ENCODE data around the gene PTPN21. TPM values are rescaled to one million over a fixed set of nuclear protein-coding genes. Genes with fewer than 3 reads are reported as not detected.

The PTPN21 gene
- total and polyA plus RNA-seq, 2 of the 13 experiments (the other 11 are each of a cell fraction or from before 2014, with no cell fraction given): 2.0 to 3.7 TPM

DNA sequence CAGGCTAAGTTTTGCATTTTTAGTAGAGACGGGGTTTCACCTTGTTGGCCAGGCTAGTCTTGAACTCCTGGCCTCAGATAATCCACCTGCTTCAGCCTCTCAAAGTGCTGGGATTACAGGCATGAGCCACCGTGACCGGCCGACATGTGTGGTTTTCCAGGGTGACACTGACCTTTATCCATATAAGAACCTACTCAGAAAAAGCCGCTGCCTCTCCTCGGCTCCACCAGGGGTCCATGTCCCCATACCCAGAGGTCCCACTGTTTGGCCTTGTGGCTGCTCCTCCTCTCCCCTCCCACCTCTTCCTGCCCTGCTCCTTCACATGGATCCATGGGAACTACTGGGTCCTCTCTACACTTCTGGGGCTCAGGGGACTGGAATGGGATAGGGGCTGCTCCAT lies 64.6 kb downstream of the PTPN21 start:
- peak; percentile 59; the same call in 2 of the 3 replicates for ATAC-seq
- in situ Hi-C loops (cut with HindIII; ENCODE audit: extremely low pct_ligation_motif_present, low pct_unique_long_range_greater_than_20kb) (loop anchor here (5.0 to 25.0 kb wide), 2 partner anchors 72 to 522 kb away; partner anchors contain the start of gene ZC3H14), intact Hi-C loops (cut with micrococcal nuclease; ENCODE audit: unreplicated experiment) (loop anchor here (5.0 kb wide), 1 partner anchor 543 kb away; no protein-coding TSS in a partner anchor)
- H2AFZ ChIP-seq (ENCODE audit: low read length): no peak overlapping the region
- WGBS (ENCODE audit: low lambda C conversion rate): 87% methylated on average over 6 of the region's 6 CpGs
- no peaks in the 10 kb centered on the region for H3K27me3 ChIP-seq (ENCODE audit: control insufficient read depth in 1 of 2, insufficient read depth in 2 of 2, low read length in 2 of 2)
- FAIRE-seq: no peak
- TF ChIP-seq ZNF367 (CRISPR knock-in tag; IDR thresholded peaks at IDR 0.05; ENCODE audit: borderline replicate concordance): no peak
- TF ChIP-seq, protein P1, sequence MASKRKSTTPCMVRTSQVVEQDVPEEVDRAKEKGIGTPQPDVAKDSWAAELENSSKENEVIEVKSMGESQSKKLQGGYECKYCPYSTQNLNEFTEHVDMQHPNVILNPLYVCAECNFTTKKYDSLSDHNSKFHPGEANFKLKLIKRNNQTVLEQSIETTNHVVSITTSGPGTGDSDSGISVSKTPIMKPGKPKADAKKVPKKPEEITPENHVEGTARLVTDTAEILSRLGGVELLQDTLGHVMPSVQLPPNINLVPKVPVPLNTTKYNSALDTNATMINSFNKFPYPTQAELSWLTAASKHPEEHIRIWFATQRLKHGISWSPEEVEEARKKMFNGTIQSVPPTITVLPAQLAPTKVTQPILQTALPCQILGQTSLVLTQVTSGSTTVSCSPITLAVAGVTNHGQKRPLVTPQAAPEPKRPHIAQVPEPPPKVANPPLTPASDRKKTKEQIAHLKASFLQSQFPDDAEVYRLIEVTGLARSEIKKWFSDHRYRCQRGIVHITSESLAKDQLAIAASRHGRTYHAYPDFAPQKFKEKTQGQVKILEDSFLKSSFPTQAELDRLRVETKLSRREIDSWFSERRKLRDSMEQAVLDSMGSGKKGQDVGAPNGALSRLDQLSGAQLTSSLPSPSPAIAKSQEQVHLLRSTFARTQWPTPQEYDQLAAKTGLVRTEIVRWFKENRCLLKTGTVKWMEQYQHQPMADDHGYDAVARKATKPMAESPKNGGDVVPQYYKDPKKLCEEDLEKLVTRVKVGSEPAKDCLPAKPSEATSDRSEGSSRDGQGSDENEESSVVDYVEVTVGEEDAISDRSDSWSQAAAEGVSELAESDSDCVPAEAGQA (IDR thresholded peaks at IDR 0.05; ENCODE audit: low read depth): no peak
- TF ChIP-seq, protein P1 (CRISPR knock-in tag; IDR thresholded peaks at IDR 0.05; ENCODE audit: borderline replicate concordance): no peak
- TF ChIP-seq MLX (CRISPR knock-in tag; IDR thresholded peaks at IDR 0.05): no peak
- no peak for TF ChIP-seq SATB2 (CRISPR knock-in tag; IDR thresholded peaks at IDR 0.05)
- TF ChIP-seq ARNT2 (CRISPR knock-in tag; IDR thresholded peaks at IDR 0.05; ENCODE audit: low read depth): no peak
- TF ChIP-seq, protein P2, sequence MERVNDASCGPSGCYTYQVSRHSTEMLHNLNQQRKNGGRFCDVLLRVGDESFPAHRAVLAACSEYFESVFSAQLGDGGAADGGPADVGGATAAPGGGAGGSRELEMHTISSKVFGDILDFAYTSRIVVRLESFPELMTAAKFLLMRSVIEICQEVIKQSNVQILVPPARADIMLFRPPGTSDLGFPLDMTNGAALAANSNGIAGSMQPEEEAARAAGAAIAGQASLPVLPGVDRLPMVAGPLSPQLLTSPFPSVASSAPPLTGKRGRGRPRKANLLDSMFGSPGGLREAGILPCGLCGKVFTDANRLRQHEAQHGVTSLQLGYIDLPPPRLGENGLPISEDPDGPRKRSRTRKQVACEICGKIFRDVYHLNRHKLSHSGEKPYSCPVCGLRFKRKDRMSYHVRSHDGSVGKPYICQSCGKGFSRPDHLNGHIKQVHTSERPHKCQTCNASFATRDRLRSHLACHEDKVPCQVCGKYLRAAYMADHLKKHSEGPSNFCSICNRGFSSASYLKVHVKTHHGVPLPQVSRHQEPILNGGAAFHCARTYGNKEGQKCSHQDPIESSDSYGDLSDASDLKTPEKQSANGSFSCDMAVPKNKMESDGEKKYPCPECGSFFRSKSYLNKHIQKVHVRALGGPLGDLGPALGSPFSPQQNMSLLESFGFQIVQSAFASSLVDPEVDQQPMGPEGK (CRISPR knock-in tag; IDR thresholded peaks at IDR 0.05): no peak
- TF ChIP-seq ZNF562 (CRISPR knock-in tag; IDR thresholded peaks at IDR 0.05; ENCODE audit: borderline replicate concordance): no peak
- no peak for TF ChIP-seq ZIK1 (CRISPR knock-in tag; IDR thresholded peaks at IDR 0.05; ENCODE audit: borderline replicate concordance, low read depth)
- TF ChIP-seq AKNA (CRISPR knock-in tag; IDR thresholded peaks at IDR 0.05; ENCODE audit: borderline replicate concordance): no peak
- BruUV-seq (replicated peaks): no TSS peak
- no peaks in the 10 kb centered on the region for H4K20me1 ChIP-seq (ENCODE audit: insufficient read depth, low read length)
- H3K9me3 ChIP-seq (ENCODE audit: low read length): no peaks in the 10 kb centered on the region
- H3K4me1 ChIP-seq (ENCODE audit: insufficient read depth, low read length): no peaks in the 10 kb centered on the region
- CTCF ChIA-PET (ENCODE audit: low intra/inter-chr PET ratio, low total read pairs): no interaction called here
- no peak overlapping the region for H3K9ac ChIP-seq (ENCODE audit: insufficient read depth, low read depth, low read length)
- no peak for DNase-seq (ENCODE audit: low spot score)
- no peak overlapping the region for H3K4me3 ChIP-seq (replicated peaks in 1 of 3; ENCODE audit: insufficient read depth in 1 of 3, low read depth in 2 of 3, low read length in 3 of 3)
- no peaks in the 10 kb centered on the region; a peak in 1 of 5 replicates for H3K36me3 ChIP-seq (replicated peaks in 1 of 2; ENCODE audit: control insufficient read depth in 1 of 2, insufficient read depth in 2 of 2, low read length in 2 of 2)
- POLR2A ChIA-PET: no interaction called here
- no peak overlapping the region for H3K4me2 ChIP-seq (ENCODE audit: low read depth, low read length)
- no peak overlapping the region for H3K27ac ChIP-seq (ENCODE audit: extremely low read length, insufficient read depth, low read length)
- H3K79me2 ChIP-seq (ENCODE audit: insufficient read depth, low read length): no peaks in the 10 kb centered on the region
